Transverse colon (tissue), 4 donors: ENCODE measurements around the gene POLDIP3. TPM values are rescaled to one million over a fixed set of nuclear protein-coding genes. Genes with fewer than 3 reads are reported as not detected.
A peak's percentile ranks its signal among the peaks of the same experiment; 100 is the strongest.
"Not testable (repeated sequence)": the region's sequence is repeated elsewhere in the genome, so short reads cannot be mapped to it uniquely, and the experiment has no call there.

Source experiments
- DNase-seq: peaks from one replicate; pipeline ENCODE4 v3.0.0-alpha.2; 2019
- H3K27ac ChIP-seq, 4 donors: fragments of 200-600 bp; sonication (generic); 2 replicates each; pipeline ENCODE4 v1.5.1; 2016 to 2018; ENCODE audit warnings: inconsistent platforms in 4 of 4
- H3K27me3 ChIP-seq: fragments of 200-600 bp; sonication (generic); 2 replicates; pipeline ENCODE4 v1.5.1; 2017; ENCODE audit warnings: inconsistent platforms
- H3K36me3 ChIP-seq, 4 donors: fragments of 200-600 bp; sonication (generic); 2 replicates each; pipeline ENCODE4 v1.5.1; 2017 to 2019; ENCODE audit warnings: inconsistent platforms in 4 of 4
- H3K4me1 ChIP-seq, 4 donors: fragments of 200-600 bp; sonication (generic); 2 replicates each; pipeline ENCODE4 v1.5.1; 2017 to 2020; ENCODE audit warnings: inconsistent platforms in 4 of 4
- H3K4me3 ChIP-seq, 4 donors: fragments of 200-600 bp; sonication (generic); 1 replicate in 1 of 4; 2 replicates in 3 of 4; pipeline versions ENCODE4 v1.5.1 to v1.6.1; 2017 to 2019; ENCODE audit warnings: inconsistent platforms in 4 of 4
- H3K9me3 ChIP-seq, 2 donors: fragments of 200-600 bp; sonication (generic); 2 replicates each; pipeline ENCODE4 v1.5.1; 2017 to 2019; ENCODE audit warnings: inconsistent platforms in 2 of 2
- CTCF ChIP-seq, 5 experiments: fragments of 200-600 bp in 3 of 5; fragments of 450-650 bp in 2 of 5; sonication (generic) in 3 of 5; IDR thresholded peaks; 1 replicate in 2 of 5; 2 replicates in 3 of 5; pipeline ENCODE4 v1.5.1; 2016 to 2017; ENCODE audit warnings: antibody characterized with exemption in 5 of 5, inconsistent platforms in 3 of 5, mild to moderate bottlenecking in 2 of 5, moderate library complexity in 1 of 5
- EP300 ChIP-seq: sonication (generic); formaldehyde crosslinking; IDR thresholded peaks from one replicate; pipeline ENCODE4 v1.6.1; 2017; ENCODE audit warnings: antibody characterized with exemption, low read depth
- POLR2A ChIP-seq: fragments of 450-650 bp; IDR thresholded peaks from one replicate; pipeline ENCODE4 v1.6.1; 2016; ENCODE audit warnings: antibody characterized with exemption, mild to moderate bottlenecking, moderate library complexity
- POLR2AphosphoS5 ChIP-seq, 3 donors: sonication (generic); formaldehyde crosslinking; IDR thresholded peaks; one replicate each; pipeline ENCODE4 v1.6.1; 2016; ENCODE audit warnings: antibody characterized with exemption in 3 of 3
- WGBS, 2 donors: methylation state at CpG; one replicate each; pipeline ENCODE4 v1.1.5; 2018; ENCODE audit warnings: low coverage in 1 of 2; 5-methylcytosine and 5-hydroxymethylcytosine counted together
- in situ Hi-C, 4 donors: fragments of 200-750 bp; cut with MboI; loops; one replicate each; pipeline versions ENCODE4 v1.15.0 to v1.15.1; 2017; ENCODE audit warnings: low sequenced_read_pairs in 3 of 4, low pct_ligation_motif_present in 1 of 4, low pct_unique_long_range_greater_than_20kb in 1 of 4
- intact Hi-C: fragments of 100-400 bp; cut with DNase I; formaldehyde crosslinking; loops from one replicate; pipeline ENCODE4 v1.15.1; 2023; ENCODE audit warnings: low total_unique reads
- total RNA-seq, 4 donors: library from RNA; depleted of rRNA; stranded (reverse); fragments of >200 nt; gene quantifications; one replicate each; pipeline ENCODE4 v1.1.0, GENCODE V29; 2016

POLDIP3 gene
- total RNA-seq, 4 donors from 2014 or later, result 36.5 to 69.5 (median 45.2) TPM

- DNase-seq, result no peak
- TF ChIP-seq CTCF (IDR thresholded peaks at IDR 0.05), result no peak
- no peak for TF ChIP-seq EP300
- no peak for TF ChIP-seq POLR2AphosphoS5 (IDR thresholded peaks at IDR 0.05)
- TF ChIP-seq POLR2A, result no peak
- 0 to 52% methylated on average over 1 to 5 of the region's 5 CpGs for WGBS, 2 donors
- Histone ChIP-seq H3K27me3 (no peaks in the 10 kb centered on the region), H3K9me3 (no peaks in the 10 kb centered on the region), H3K4me3 (no peak overlapping the region), H3K36me3 (peaks cover 0 to 4% (median 2%) of the 10 kb centered on the region in 4 donors), H3K27ac (peak overlapping the region; percentile 0 to 45 (median 41)), H3K4me1 (peaks cover 33 to 64% (median 51%) of the 10 kb centered on the region in 4 donors)
- in situ Hi-C loops, result no loop called here
- intact Hi-C loops, result no loop called here
Measured at GRCh38 chr22:42610186-42610585, 4.5 kb downstream of the POLDIP3 start.

GRCh38 chr22:42608823-42609361 lies 5.8 kb downstream of the POLDIP3 start:
- H3K36me3 ChIP-seq, result peaks cover 0 to 7% (median 2%) of the 10 kb centered on the region in 4 donors
- WGBS, 2 donors, result 77% methylated on average over 11 of the region's 11 CpGs; no CpG with 5 or more reads in 1 of the 2 donors
- no peaks in the 10 kb centered on the region for H3K9me3 ChIP-seq
- DNase-seq, result no peak
- H3K27ac ChIP-seq, result peak overlapping the region; percentile 0 to 45 (median 41)
- H3K4me3 ChIP-seq, result no peak overlapping the region
- no peaks in the 10 kb centered on the region for H3K27me3 ChIP-seq
- TF ChIP-seq CTCF (IDR thresholded peaks at IDR 0.05) (no peak), EP300 (no peak), POLR2AphosphoS5 (IDR thresholded peaks at IDR 0.05) (no peak)
- intact Hi-C loops, result no loop called here
- in situ Hi-C loops, result no loop called here
- H3K4me1 ChIP-seq, result peaks cover 40 to 73% (median 55%) of the 10 kb centered on the region in 4 donors

GRCh38 chr22:42608136-42608822 lies 6.4 kb downstream of the POLDIP3 start:
- no peak for DNase-seq
- 80 to 81% methylated on average over 8 to 11 of the region's 11 CpGs for WGBS, 2 donors
- Histone ChIP-seq H3K4me3 (no peak overlapping the region), H3K9me3 (no peaks in the 10 kb centered on the region), H3K27me3 (no peaks in the 10 kb centered on the region), H3K4me1 (peaks cover 37 to 74% (median 50%) of the 10 kb centered on the region in 4 donors), H3K36me3 (peaks cover 0 to 7% (median 2%) of the 10 kb centered on the region in 4 donors), H3K27ac (peak overlapping the region in 3 of 4 donors; percentile 40 to 45 (median 42))
- intact Hi-C loops, result no loop called here
- no peak for TF ChIP-seq POLR2A
- no peak for TF ChIP-seq POLR2AphosphoS5 (IDR thresholded peaks at IDR 0.05)
- no peak for TF ChIP-seq EP300
- TF ChIP-seq CTCF (IDR thresholded peaks at IDR 0.05), result no peak
- in situ Hi-C loops, result no loop called here

- H3K9me3 ChIP-seq, H3K36me3 ChIP-seq, H3K4me3 ChIP-seq, DNase-seq, in situ Hi-C loops, H3K27ac ChIP-seq, intact Hi-C loops, H3K27me3 ChIP-seq: not testable (repeated sequence)
- H3K4me1 ChIP-seq, result peaks cover 35 to 69% (median 44%) of the 10 kb centered on the region in 4 donors
- 93% methylated on average over 30 of the region's 31 CpGs; no CpG with 5 or more reads in 1 of the 2 donors for WGBS, 2 donors
Measured at GRCh38 chr22:42607641-42608040, 7.0 kb downstream of the POLDIP3 start.
